ENCODE measurements around the gene FOXL1. TPM values are rescaled to one million over a fixed set of nuclear protein-coding genes. Genes with fewer than 3 reads are reported as not detected.
A peak's percentile ranks its signal among the peaks of the same experiment; 100 is the strongest.

The FOXL1 gene
- total and polyA plus RNA-seq, 2 of the 13 experiments (the other 11 are each of a cell fraction or from before 2014, with no cell fraction given) = not detected

DNA sequence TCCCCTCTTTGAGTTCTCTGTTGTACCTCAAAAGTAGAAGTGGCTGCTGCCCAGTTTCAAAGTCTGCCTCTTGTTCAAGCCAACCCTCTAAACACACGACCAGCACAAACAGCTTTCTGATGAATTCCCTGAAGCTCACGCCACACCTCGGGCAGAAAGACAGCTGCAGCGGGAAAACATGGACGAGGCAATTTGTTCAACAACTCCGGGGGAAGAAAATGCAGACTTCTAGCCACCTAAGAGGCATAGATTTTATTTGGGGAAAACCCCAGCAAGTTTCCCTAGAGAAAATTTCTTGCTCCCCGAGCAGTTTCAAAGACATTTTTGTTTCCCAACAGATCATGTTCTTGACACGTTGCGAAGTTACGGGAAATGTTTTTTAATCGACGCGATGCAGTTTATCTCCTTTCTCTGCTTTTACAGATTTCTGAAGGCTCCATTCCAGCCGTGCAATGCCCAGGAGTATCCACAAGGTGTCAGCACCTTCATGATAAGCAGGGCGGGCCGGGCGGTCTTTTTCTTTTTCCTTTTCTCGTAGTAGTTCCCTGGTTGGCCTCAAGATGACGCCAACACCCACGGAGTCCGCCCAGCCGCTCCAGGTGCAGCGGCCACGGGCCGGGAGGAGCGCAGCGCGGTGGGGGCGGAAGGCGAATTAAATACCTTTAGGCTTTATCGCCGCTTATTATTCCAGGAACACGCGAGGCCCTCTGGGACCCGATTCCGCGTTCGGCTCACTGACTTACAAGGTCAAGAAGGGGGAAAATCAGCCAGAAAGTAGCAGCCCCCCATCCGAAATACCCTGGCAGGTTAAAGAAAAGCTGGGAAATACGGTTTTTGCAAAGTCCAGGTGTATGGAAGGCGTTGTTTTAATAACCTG, 14.6 kb upstream of the FOXL1 start (continued):
- TF ChIP-seq ZFP90 (CRISPR knock-in tag; IDR thresholded peaks at IDR 0.05; ENCODE audit: borderline replicate concordance) (peak; percentile 41; the same call in 1 of the 2 replicates), AGO1 (IDR thresholded peaks at IDR 0.05; ENCODE audit: low read depth, low read length, poor library complexity, severe bottlenecking) (peak; percentile 38), NONO (IDR thresholded peaks at IDR 0.05) (no peak), NONO (CRISPR knock-in tag; conservative IDR thresholded peaks at IDR 0.05) (peak; percentile 54; the same call in 1 of the 2 replicates), ZNF768 (CRISPR knock-in tag; IDR thresholded peaks at IDR 0.05) (peak; percentile 39; the same call in 1 of the 2 replicates), YEATS2 (CRISPR knock-in tag; IDR thresholded peaks at IDR 0.05; ENCODE audit: borderline replicate concordance) (peak; percentile 21; the same call in 1 of the 2 replicates), SKI (IDR thresholded peaks at IDR 0.05; ENCODE audit: partially characterized antibody) (no peak), RNF2 (conservative IDR thresholded peaks at IDR 0.05; ENCODE audit: low read depth) (peak; percentile 65; the same call in 1 of the 2 replicates), ZFX (CRISPR knock-in tag; IDR thresholded peaks at IDR 0.05; ENCODE audit: low read depth) (peak; percentile 29; the same call in 1 of the 2 replicates), IRF2 (CRISPR knock-in tag; IDR thresholded peaks at IDR 0.05) (0 out of 2 replicates have a peak, but pooled peaks have one; percentile 51), JARID2 (CRISPR knock-in tag; IDR thresholded peaks at IDR 0.05; ENCODE audit: insufficient replicate concordance) (peak; percentile 75), ZNF331 (CRISPR knock-in tag; IDR thresholded peaks at IDR 0.05) (peak; percentile 35; the same call in 1 of the 2 replicates), SMC3 (IDR thresholded peaks at IDR 0.05; ENCODE audit: low read length) (peak; percentile 99), ZNF430 (CRISPR knock-in tag; IDR thresholded peaks at IDR 0.05) (0 out of 2 replicates have a peak, but pooled peaks have one; percentile 33), GFI1 (CRISPR knock-in tag; IDR thresholded peaks at IDR 0.05; ENCODE audit: borderline replicate concordance) (no peak), NFKB2 (CRISPR knock-in tag; IDR thresholded peaks at IDR 0.05; ENCODE audit: borderline replicate concordance) (peak; percentile 35; the same call in 1 of the 2 replicates), GATAD1 (CRISPR knock-in tag; IDR thresholded peaks at IDR 0.05) (peak; percentile 43), HNRNPLL (IDR thresholded peaks at IDR 0.05; ENCODE audit: low read depth, low read length, poor library complexity, severe bottlenecking) (peak; percentile 57), ZFP36 (IDR thresholded peaks at IDR 0.05; ENCODE audit: borderline replicate concordance, low read depth, low read length, partially characterized antibody) (peak; percentile 67), ZNF788 (CRISPR knock-in tag; IDR thresholded peaks at IDR 0.05; ENCODE audit: borderline replicate concordance) (peak; percentile 35; the same call in 1 of the 2 replicates), ZMYM4 (CRISPR knock-in tag; IDR thresholded peaks at IDR 0.05) (0 out of 2 replicates have a peak, but pooled peaks have one; percentile 28)
- TF ChIP-seq, protein P1, sequence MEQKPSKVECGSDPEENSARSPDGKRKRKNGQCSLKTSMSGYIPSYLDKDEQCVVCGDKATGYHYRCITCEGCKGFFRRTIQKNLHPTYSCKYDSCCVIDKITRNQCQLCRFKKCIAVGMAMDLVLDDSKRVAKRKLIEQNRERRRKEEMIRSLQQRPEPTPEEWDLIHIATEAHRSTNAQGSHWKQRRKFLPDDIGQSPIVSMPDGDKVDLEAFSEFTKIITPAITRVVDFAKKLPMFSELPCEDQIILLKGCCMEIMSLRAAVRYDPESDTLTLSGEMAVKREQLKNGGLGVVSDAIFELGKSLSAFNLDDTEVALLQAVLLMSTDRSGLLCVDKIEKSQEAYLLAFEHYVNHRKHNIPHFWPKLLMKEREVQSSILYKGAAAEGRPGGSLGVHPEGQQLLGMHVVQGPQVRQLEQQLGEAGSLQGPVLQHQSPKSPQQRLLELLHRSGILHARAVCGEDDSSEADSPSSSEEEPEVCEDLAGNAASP (CRISPR knock-in tag; IDR thresholded peaks at IDR 0.05; ENCODE audit: borderline replicate concordance) = peak; percentile 38; the same call in 1 of the 2 replicates
- TF ChIP-seq, protein P2, sequence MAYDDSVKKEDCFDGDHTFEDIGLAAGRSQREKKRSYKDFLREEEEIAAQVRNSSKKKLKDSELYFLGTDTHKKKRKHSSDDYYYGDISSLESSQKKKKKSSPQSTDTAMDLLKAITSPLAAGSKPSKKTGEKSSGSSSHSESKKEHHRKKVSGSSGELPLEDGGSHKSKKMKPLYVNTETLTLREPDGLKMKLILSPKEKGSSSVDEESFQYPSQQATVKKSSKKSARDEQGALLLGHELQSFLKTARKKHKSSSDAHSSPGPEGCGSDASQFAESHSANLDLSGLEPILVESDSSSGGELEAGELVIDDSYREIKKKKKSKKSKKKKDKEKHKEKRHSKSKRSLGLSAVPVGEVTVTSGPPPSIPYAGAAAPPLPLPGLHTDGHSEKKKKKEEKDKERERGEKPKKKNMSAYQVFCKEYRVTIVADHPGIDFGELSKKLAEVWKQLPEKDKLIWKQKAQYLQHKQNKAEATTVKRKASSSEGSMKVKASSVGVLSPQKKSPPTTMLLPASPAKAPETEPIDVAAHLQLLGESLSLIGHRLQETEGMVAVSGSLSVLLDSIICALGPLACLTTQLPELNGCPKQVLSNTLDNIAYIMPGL (CRISPR knock-in tag; IDR thresholded peaks at IDR 0.05; ENCODE audit: borderline replicate concordance in 1 of 2, low read depth in 1 of 2) = peak in 1 of 2 experiments; percentile 54; a peak in 2 of 4 replicates
- TF ChIP-seq, protein P3, sequence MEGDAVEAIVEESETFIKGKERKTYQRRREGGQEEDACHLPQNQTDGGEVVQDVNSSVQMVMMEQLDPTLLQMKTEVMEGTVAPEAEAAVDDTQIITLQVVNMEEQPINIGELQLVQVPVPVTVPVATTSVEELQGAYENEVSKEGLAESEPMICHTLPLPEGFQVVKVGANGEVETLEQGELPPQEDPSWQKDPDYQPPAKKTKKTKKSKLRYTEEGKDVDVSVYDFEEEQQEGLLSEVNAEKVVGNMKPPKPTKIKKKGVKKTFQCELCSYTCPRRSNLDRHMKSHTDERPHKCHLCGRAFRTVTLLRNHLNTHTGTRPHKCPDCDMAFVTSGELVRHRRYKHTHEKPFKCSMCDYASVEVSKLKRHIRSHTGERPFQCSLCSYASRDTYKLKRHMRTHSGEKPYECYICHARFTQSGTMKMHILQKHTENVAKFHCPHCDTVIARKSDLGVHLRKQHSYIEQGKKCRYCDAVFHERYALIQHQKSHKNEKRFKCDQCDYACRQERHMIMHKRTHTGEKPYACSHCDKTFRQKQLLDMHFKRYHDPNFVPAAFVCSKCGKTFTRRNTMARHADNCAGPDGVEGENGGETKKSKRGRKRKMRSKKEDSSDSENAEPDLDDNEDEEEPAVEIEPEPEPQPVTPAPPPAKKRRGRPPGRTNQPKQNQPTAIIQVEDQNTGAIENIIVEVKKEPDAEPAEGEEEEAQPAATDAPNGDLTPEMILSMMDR (CRISPR knock-in tag; IDR thresholded peaks at IDR 0.05) = peak; percentile 99
